Mesothelial cell of epicardium (in vitro differentiated cells): ENCODE results near the gene CALML3. TPM values are rescaled to one million over a fixed set of nuclear protein-coding genes. Genes with fewer than 3 reads are reported as not detected.

ENCODE experiments used
- DNase-seq, 2 experiments: peaks; one replicate each; pipeline ENCODE4 v3.0.0; 2021; ENCODE audit warnings: low spot score in 2 of 2; ENCODE audit not compliant: unreplicated experiment in 2 of 2
- H3K27ac Mint-ChIP-seq: 2 replicates; pipeline ENCODE4 v1.8.0; 2021; ENCODE audit warnings: mixed read lengths
- H3K27me3 Mint-ChIP-seq: 2 replicates; pipeline ENCODE4 v1.8.0; 2021; ENCODE audit warnings: low read depth, mixed read lengths
- H3K36me3 Mint-ChIP-seq: 2 replicates; pipeline ENCODE4 v1.8.0; 2021; ENCODE audit warnings: mixed read lengths
- H3K4me1 Mint-ChIP-seq: 2 replicates; pipeline ENCODE4 v1.8.0; 2021; ENCODE audit warnings: mixed read lengths
- H3K4me3 Mint-ChIP-seq: 2 replicates; pipeline ENCODE4 v1.8.0; 2021; ENCODE audit warnings: mild to moderate bottlenecking, moderate library complexity, mixed read lengths
- H3K9me3 Mint-ChIP-seq: 2 replicates; pipeline ENCODE4 v1.8.0; 2021; ENCODE audit warnings: mixed read lengths
- CTCF ChIP-seq: fragments of 200-600 bp; sonication (generic); IDR thresholded peaks from one replicate; pipeline ENCODE4 v1.5.0; 2021; ENCODE audit warnings: antibody characterized with exemption; ENCODE audit not compliant: unreplicated experiment
- total RNA-seq: library from RNA; stranded (reverse); gene quantifications from 3 replicates; pipeline ENCODE4 v1.2.1, GENCODE V29; 2021

CALML3 gene
- total RNA-seq, 1 donor from 2014 or later = 0.07 TPM

GRCh38 chr10:5571826-5572225 lies 47.1 kb downstream of the CALML3 start:
- H3K9me3 Mint-ChIP-seq = no peaks in the 10 kb centered on the region
- DNase-seq = no peak
- no peak overlapping the region for H3K4me3 Mint-ChIP-seq
- H3K36me3 Mint-ChIP-seq = no peaks in the 10 kb centered on the region
- no peaks in the 10 kb centered on the region for H3K27me3 Mint-ChIP-seq
- H3K27ac Mint-ChIP-seq = no peak overlapping the region
- peaks cover 35% of the 10 kb centered on the region for H3K4me1 Mint-ChIP-seq
- no peak for TF ChIP-seq CTCF

GRCh38 chr10:5573319-5573950 lies 48.7 kb downstream of the CALML3 start:
- DNase-seq = no peak
- TF ChIP-seq CTCF = no peak
- Mint-ChIP-seq H3K4me1 (peaks cover 27% of the 10 kb centered on the region), H3K4me3 (no peak overlapping the region), H3K9me3 (no peaks in the 10 kb centered on the region), H3K27ac (no peak overlapping the region), H3K27me3 (no peaks in the 10 kb centered on the region), H3K36me3 (no peaks in the 10 kb centered on the region)

- peaks cover 27% of the 10 kb centered on the region for H3K4me1 Mint-ChIP-seq
- no peak overlapping the region for H3K4me3 Mint-ChIP-seq
- no peaks in the 10 kb centered on the region for H3K9me3 Mint-ChIP-seq
- H3K36me3 Mint-ChIP-seq = no peaks in the 10 kb centered on the region
- DNase-seq = no peak
- peak overlapping the region; percentile 78 for H3K27ac Mint-ChIP-seq
- no peak for TF ChIP-seq CTCF
- H3K27me3 Mint-ChIP-seq = no peaks in the 10 kb centered on the region
Measured at GRCh38 chr10:5573968-5574641, 49.3 kb downstream of the CALML3 start.

- DNase-seq = no peak
- H3K9me3 Mint-ChIP-seq = peaks cover 3% of the 10 kb centered on the region
- no peak for TF ChIP-seq CTCF
- H3K4me1 Mint-ChIP-seq = peaks cover 30% of the 10 kb centered on the region
- H3K4me3 Mint-ChIP-seq = no peak overlapping the region
- no peak overlapping the region for H3K27ac Mint-ChIP-seq
- H3K36me3 Mint-ChIP-seq = no peaks in the 10 kb centered on the region
- no peaks in the 10 kb centered on the region for H3K27me3 Mint-ChIP-seq
Measured at GRCh38 chr10:5574642-5575131, 49.9 kb downstream of the CALML3 start.

DNA sequence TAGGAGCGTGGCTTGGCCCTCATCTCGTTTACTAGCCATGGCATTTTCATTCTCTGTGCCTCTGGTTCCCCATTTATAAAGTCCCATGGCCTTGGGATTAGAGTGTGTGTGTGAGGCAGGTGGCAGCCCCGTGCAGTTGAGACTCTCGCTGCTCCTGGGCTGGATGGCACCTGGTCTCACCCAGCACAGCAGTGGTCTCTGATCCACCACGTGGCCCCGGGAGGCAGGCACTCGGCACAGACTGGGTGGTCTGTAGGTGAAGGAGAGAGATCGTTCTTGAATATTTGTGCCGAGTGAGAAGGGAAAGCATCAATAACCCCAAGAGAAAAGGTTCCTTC lies 50.4 kb downstream of the CALML3 start:
- peaks cover 4% of the 10 kb centered on the region for H3K9me3 Mint-ChIP-seq
- no peak for TF ChIP-seq CTCF
- no peak for DNase-seq
- no peaks in the 10 kb centered on the region for H3K36me3 Mint-ChIP-seq
- H3K4me3 Mint-ChIP-seq = no peak overlapping the region
- no peaks in the 10 kb centered on the region for H3K27me3 Mint-ChIP-seq
- peaks cover 31% of the 10 kb centered on the region for H3K4me1 Mint-ChIP-seq
- H3K27ac Mint-ChIP-seq = peak overlapping the region; percentile 57
